Measurements from ENCODE around the gene E2F3. TPM values are rescaled to one million over a fixed set of nuclear protein-coding genes. Genes with fewer than 3 reads are reported as not detected.

Gene E2F3
- total RNA-seq, 1 experiment from 2014 or later: 8.1 TPM

DNA sequence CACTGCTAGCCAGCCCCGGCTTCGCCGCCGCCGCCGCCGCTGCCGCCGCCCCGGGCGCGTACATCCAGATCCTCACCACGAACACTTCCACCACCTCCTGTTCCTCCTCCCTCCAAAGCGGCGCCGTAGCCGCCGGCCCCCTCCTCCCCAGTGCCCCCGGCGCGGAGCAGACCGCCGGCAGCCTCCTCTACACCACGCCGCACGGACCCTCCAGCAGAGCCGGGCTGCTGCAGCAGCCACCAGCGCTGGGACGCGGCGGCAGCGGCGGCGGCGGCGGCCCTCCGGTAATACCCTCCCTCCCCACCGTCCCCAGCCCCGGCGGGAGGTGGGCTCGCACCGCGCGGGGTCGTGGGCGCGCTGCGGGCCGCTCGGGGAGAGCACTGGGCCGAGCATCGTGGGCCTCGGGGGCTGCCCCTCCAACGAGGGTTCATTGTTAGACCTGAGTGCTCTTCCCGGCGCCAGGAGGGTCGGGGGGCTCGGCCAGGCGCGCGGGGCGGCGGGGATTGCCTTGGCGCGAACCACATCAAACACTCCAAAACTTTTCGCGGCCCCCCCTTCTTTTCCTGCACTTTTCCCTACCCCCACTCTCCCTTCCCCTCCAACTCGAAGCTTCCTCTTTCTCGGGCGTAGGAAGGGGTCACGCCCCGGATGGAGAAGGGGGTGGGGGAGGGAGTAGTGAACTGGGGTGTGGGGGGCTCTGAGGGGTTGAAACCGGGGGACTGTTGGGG lies 827 bp downstream of the E2F3 start:
- peak; percentile 45 for DNase-seq (ENCODE audit: low spot score)

- DNase-seq (ENCODE audit: low spot score): peak; percentile 72
Observed at GRCh38 chr6:20403070-20403765, 1.5 kb downstream of the E2F3 start.

- DNase-seq (ENCODE audit: low spot score): peak; percentile 22
Observed at GRCh38 chr6:20403766-20404640, 2.3 kb downstream of the E2F3 start.

DNA sequence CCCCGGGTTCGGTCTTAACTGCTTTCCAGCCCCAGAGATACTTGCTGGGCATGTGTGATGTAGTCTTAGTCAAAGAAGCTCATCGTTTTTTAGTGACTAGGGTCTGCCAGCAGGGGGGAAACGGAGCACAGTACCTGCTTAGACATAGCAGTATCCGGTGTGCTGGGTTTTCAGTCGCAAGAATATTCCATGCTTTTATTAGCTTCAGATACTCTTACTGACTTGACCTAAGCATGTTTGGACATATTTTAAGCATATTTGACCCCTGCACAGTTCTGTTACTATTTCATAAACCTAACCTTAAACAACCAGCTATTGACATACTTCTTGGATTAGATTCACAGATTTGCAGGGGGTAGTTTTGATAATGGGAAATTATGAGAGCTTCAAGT lies 3.0 kb downstream of the E2F3 start:
- peak; percentile 71 for DNase-seq (ENCODE audit: low spot score)

DNA sequence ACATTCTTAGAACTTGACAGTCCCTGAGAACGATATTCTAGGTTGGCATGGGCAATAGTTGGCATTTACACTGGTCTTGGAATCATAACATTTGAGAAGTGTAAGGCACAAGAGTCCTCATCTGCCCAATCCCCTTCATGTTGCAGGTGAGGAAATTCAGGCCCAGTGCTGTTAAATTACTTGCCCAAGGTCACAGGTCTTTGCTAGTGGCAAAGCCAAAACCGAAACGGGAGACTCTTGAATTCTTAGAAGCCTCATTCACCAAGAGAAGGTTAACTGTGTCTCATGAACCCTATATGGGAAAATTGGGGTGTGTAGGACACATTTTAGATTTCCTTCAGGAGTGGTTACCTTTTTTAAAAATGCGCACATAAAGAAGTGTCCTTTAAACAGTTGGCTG lies 7.2 kb downstream of the E2F3 start:
- DNase-seq (ENCODE audit: low spot score): no peak

DNA sequence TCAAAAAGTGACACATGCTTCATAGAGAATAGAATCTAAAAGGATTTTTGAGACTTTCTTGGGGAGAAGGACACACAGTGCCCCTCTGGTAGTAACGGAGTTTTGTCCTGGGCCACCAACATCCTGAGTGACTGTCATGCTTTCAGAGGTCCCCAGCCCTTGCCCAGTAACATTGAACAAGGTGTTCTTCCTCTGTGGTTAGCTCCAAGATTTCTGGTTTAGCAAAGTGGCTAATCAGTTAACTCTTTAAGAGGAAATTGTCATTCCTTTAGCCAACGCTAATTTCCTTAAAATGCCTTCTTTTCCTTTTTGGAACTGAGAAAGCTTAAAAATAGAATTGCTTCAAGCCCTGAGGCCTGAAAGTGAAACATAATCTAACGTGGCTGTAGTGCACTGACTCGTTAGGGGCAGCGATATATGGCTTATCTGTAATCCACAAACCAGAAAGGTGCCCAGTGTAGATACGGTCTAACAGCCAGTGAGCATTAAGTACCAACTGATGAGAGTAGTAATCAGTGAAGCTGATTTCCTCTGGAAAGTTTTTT lies 7.8 kb downstream of the E2F3 start:
- no peak for DNase-seq (ENCODE audit: low spot score)

DNA sequence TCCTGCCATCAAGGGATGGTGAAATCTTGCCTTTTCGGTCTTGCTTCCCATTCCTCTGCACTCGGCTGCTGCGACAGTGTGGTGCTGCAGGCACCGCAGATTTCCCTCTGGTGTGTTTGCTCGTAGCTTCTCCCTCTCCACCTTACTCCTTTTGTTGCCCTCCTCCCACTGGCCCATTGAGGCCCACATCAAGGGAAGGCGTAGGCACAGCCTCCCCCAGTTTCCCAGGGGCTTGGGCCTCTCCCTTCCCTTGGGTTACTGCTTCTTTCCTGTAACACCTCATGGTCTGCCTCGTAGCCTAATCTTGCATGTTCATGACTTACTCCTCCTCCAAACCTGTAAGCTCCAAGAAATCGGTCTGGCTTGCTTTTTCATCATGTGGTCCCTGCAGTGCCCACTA lies 9.9 kb downstream of the E2F3 start:
- no peak for DNase-seq (ENCODE audit: low spot score)

GRCh38 chr6:20411953-20412681 lies 10.4 kb downstream of the E2F3 start:
- no peak for DNase-seq (ENCODE audit: low spot score)

DNA sequence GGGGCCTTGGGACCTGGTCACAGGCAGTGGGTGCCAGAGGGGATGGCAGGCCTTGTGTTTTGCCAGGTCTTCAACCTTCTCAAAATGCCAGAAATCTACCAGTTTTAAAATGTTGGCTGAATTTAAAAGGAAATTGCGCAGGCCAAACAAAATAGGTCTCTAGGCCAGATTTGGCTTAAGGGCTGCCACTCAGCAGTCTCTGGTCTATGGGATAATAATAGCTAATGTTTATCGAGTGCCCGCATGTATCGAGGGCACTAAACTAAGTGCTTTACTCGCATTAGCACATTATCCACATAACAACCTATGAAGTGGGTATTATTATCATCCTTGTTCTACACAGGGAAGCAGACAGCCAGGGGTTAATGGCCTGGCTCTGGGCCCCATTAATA lies 11.0 kb downstream of the E2F3 start:
- no peak for DNase-seq (ENCODE audit: low spot score)

- no peak for DNase-seq (ENCODE audit: low spot score)
Observed at GRCh38 chr6:20413826-20414225, 12.1 kb downstream of the E2F3 start.

GRCh38 chr6:20414711-20415110 lies 13.0 kb downstream of the E2F3 start:
- no peak for DNase-seq (ENCODE audit: low spot score)

GRCh38 chr6:20415304-20415703 lies 13.6 kb downstream of the E2F3 start:
- DNase-seq (ENCODE audit: low spot score): no peak

DNA sequence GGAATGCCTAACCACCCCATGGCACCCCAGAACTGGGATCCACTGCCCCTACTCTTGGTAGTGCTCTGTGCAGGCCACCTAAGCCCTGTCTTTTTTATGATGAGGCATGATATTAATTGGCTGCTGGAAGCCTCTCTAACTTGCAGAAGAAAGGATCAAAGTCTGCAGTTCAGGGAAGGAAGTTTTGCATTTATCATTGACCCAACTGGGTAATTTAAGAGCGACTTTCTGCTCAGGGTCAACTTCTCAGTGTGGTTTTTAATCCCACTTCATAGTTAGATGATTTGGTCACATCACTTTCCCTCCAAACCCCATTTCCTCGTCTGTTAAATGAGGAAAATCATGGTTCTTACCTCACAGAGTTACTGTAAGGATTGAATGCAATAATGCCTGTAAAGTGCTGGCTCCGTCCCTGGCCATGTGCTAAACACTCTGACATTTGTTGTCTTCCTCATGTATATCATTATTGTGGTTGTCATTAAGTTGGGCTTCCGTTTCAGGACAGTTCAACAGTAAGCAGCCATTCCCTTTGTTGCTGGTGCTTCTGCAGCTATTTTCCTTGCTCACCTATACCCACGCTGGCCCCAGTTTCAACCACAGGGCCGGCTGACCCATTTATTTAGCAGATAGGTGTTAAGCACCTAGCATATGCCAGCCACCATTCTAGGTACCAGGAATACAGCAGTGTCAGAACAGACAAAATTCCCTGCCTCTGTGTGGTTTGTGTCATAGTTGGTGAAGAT lies 14.2 kb downstream of the E2F3 start:
- no peak for DNase-seq (ENCODE audit: low spot score)

GRCh38 chr6:20416567-20417345 lies 15.1 kb downstream of the E2F3 start:
- no peak for DNase-seq (ENCODE audit: low spot score)

- DNase-seq (ENCODE audit: low spot score): no peak
Observed at GRCh38 chr6:20417819-20418218, 16.1 kb downstream of the E2F3 start.

- DNase-seq (ENCODE audit: low spot score): no peak
Observed at GRCh38 chr6:20426177-20427082, 24.8 kb downstream of the E2F3 start.

DNA sequence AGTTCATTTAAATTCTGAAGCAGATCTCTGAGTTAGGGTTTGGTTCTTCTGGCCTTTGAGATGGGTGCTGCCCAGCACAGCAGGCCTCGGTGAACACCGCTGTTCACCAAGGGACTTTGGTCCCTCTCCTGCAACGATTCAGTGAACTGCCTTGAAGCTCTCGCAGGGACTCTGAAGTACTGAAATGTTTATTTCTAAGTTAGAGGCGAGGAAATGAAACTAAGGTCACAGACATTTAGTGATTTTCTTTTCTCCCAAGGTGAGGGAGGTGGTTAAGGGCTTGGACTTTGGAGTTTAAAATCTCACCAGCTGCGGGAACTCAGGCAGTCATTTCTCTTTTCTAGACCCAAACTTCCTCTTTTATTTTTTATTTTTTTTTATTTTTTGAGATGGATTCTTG lies 26.2 kb downstream of the E2F3 start:
- no peak for DNase-seq (ENCODE audit: low spot score)

GRCh38 chr6:20432692-20433091 lies 31.0 kb downstream of the E2F3 start:
- no peak for DNase-seq (ENCODE audit: low spot score)

DNA sequence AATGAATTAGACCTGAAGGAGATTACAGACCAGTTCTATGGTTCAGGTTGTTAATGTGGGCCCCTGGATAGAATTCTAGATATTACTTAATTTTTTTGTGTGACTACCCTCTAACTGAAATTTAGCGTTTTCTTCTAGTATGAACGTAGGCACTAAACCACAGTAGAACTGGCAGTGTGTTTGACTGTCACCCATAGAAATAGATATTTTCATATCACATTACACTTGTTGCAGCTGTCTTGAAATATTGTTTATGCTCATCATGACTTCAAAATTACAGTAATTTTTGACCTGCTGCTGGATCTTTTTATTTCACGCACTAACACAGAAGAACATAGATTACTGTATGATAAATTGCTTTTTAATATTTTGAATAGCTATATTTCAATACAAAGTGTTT lies 31.6 kb downstream of the E2F3 start:
- no peak for DNase-seq (ENCODE audit: low spot score)
